H1 (cell line): Measurements from ENCODE around the gene ZMYND15. TPM values are rescaled to one million over a fixed set of nuclear protein-coding genes. Genes with fewer than 3 reads are reported as not detected.

Source experiments
- CTCF ChIA-PET: fragments of 300-600 bp; sonication (Branson Sonifier 250); formaldehyde crosslinking; loops from one replicate; lab custom pipeline; 2021; ENCODE audit not compliant: partially characterized antibody; lab: Charles Lee
- POLR2A ChIA-PET: fragments of 300-600 bp; sonication (Branson Sonifier 250); formaldehyde crosslinking; loops from one replicate; lab custom pipeline; 2021; ENCODE audit warnings: inconsistent platforms; ENCODE audit not compliant: partially characterized antibody; lab: Charles Lee
- DNase-seq, 2 experiments: peaks; one replicate each; pipeline versions ENCODE4 v3.0.0 to v3.0.0-alpha.2; 2010 to 2022; ENCODE audit warnings: low spot score in 2 of 2, low read depth in 1 of 2, mixed read lengths in 1 of 2
- FAIRE-seq: peaks from 2 replicates; lab custom pipeline; 2011; peaks lifted over from hg19 to GRCh38; lab: Jason Lieb, UNC
- H2AFZ ChIP-seq: 2 replicates; pipeline ENCODE4 v1.8.1; 2012; ENCODE audit warnings: low read length, inconsistent platforms
- H2AK5ac ChIP-seq: 2 replicates; pipeline ENCODE4 v1.6.1; 2013; ENCODE audit warnings: low read depth, low read length
- H2BK120ac ChIP-seq: replicated peaks from 2 replicates; pipeline ENCODE3; 2013; ENCODE audit warnings: low read depth, low read length, inconsistent platforms
- H2BK12ac ChIP-seq: 2 replicates; pipeline ENCODE4 v1.6.1; 2013; ENCODE audit warnings: low read depth, low read length
- H2BK15ac ChIP-seq: 2 replicates; pipeline ENCODE4 v1.6.1; 2013; ENCODE audit warnings: low read length
- H2BK20ac ChIP-seq: 2 replicates; pipeline ENCODE4 v1.6.1; 2013; ENCODE audit warnings: low read length
- H2BK5ac ChIP-seq: 2 replicates; pipeline ENCODE4 v1.6.1; 2013; ENCODE audit warnings: low read depth, low read length
- H3K14ac ChIP-seq: 2 replicates; pipeline ENCODE4 v1.6.1; 2013; ENCODE audit warnings: inconsistent platforms; ENCODE audit not compliant: insufficient read length
- H3K18ac ChIP-seq: 2 replicates; pipeline ENCODE4 v1.6.1; 2013; ENCODE audit warnings: low read length; ENCODE audit errors: extremely low read depth
- H3K23ac ChIP-seq: 2 replicates; pipeline ENCODE4 v1.6.1; 2013; ENCODE audit warnings: inconsistent platforms; ENCODE audit not compliant: insufficient read length
- H3K23me2 ChIP-seq: 2 replicates; pipeline ENCODE4 v1.6.1; 2013; ENCODE audit warnings: low read depth, low read length
- H3K27ac ChIP-seq: 2 replicates; pipeline ENCODE4 v1.6.1; 2011; ENCODE audit warnings: low read depth, low read length, inconsistent platforms
- H3K27me3 ChIP-seq, 4 experiments: replicated peaks in 1 of 4; 1 replicate in 1 of 4; 2 replicates in 3 of 4; pipeline versions ENCODE4 v1.6.1 to v1.8.1; 2011 to 2013; ENCODE audit warnings: low read length in 3 of 4, mild to moderate bottlenecking in 3 of 4, inconsistent platforms in 2 of 4, mixed read lengths in 2 of 4, moderate library complexity in 1 of 4; ENCODE audit not compliant: control insufficient read depth in 3 of 4, insufficient read depth in 3 of 4; ENCODE audit errors: extremely low read depth in 1 of 4
- H3K36me3 ChIP-seq, 4 experiments: 2 replicates each; pipeline versions ENCODE4 v1.6.1 to v1.8.1; 2011 to 2013; ENCODE audit warnings: mild to moderate bottlenecking in 4 of 4, low read length in 3 of 4, moderate library complexity in 2 of 4, control low read depth in 1 of 4, inconsistent platforms in 1 of 4; ENCODE audit not compliant: insufficient read depth in 4 of 4, control insufficient read depth in 2 of 4
- H3K4ac ChIP-seq: replicated peaks from 2 replicates; pipeline ENCODE3; 2013; ENCODE audit warnings: low read length, low read depth, mixed read lengths, inconsistent platforms; ENCODE audit not compliant: insufficient read length
- H3K4me1 ChIP-seq, 4 experiments: replicated peaks in 1 of 4; 1 replicate in 1 of 4; 2 replicates in 3 of 4; pipeline versions ENCODE4 v1.6.1 to v1.8.1; 2011 to 2013; ENCODE audit warnings: low read length in 3 of 4, inconsistent platforms in 2 of 4, mixed read lengths in 1 of 4; ENCODE audit not compliant: insufficient read depth in 4 of 4, control insufficient read depth in 3 of 4
- H3K4me2 ChIP-seq, 2 experiments: 2 replicates each; pipeline versions ENCODE4 v1.6.1 to v1.8.1; 2011 to 2013; ENCODE audit warnings: low read depth in 2 of 2, low read length in 2 of 2, control low read depth in 1 of 2, inconsistent platforms in 1 of 2, mild to moderate bottlenecking in 1 of 2; ENCODE audit not compliant: insufficient read depth in 1 of 2
- H3K4me3 ChIP-seq, 4 experiments: fragments of 200-600, 300-600 bp in 1 of 4; sonication (generic), shearing (Covaris generic), sonication (Bioruptor Twin) in 1 of 4; 2 replicates each; pipeline versions ENCODE4 v1.5.1 to v1.8.1; 2011 to 2016; ENCODE audit warnings: low read length in 4 of 4, low read depth in 3 of 4, control low read depth in 2 of 4, inconsistent platforms in 2 of 4, mild to moderate bottlenecking in 2 of 4, mixed read lengths in 1 of 4, moderate library complexity in 1 of 4; ENCODE audit not compliant: insufficient read depth in 2 of 4; ENCODE audit errors: extremely low read depth in 1 of 4
- H3K56ac ChIP-seq: replicated peaks from 2 replicates; pipeline ENCODE3; 2013; ENCODE audit warnings: low read depth, mild to moderate bottlenecking, mixed read lengths, low read length, inconsistent platforms; ENCODE audit not compliant: insufficient read length
- H3K79me1 ChIP-seq: 2 replicates; pipeline ENCODE4 v1.6.1; 2013; ENCODE audit warnings: low read depth, low read length, control low read depth
- H3K79me2 ChIP-seq, 2 experiments: 2 replicates each; pipeline versions ENCODE4 v1.6.1 to v1.8.1; 2012 to 2013; ENCODE audit warnings: low read length in 2 of 2, mild to moderate bottlenecking in 2 of 2, inconsistent platforms in 1 of 2; ENCODE audit not compliant: insufficient read depth in 2 of 2, control insufficient read depth in 1 of 2
- H3K9ac ChIP-seq, 4 experiments: replicated peaks in 1 of 4; 1 replicate in 1 of 4; 2 replicates in 3 of 4; pipeline versions ENCODE4 v1.6.1 to v1.8.1; 2011 to 2013; ENCODE audit warnings: low read depth in 3 of 4, low read length in 3 of 4, control low read depth in 2 of 4, mild to moderate bottlenecking in 2 of 4, moderate library complexity in 2 of 4, inconsistent platforms in 1 of 4; ENCODE audit errors: extremely low read depth in 1 of 4
- H3K9me3 ChIP-seq, 2 experiments: 2 replicates each; pipeline versions ENCODE4 v1.6.1 to v1.8.1; 2012 to 2013; ENCODE audit warnings: mild to moderate bottlenecking in 2 of 2, moderate library complexity in 2 of 2, control low read depth in 1 of 2, inconsistent platforms in 1 of 2, low read depth in 1 of 2, low read length in 1 of 2, mixed read lengths in 1 of 2; ENCODE audit not compliant: insufficient read depth in 2 of 2
- H4K20me1 ChIP-seq, 2 experiments: replicated peaks in 1 of 2; 2 replicates each; pipeline versions ENCODE3 to v1.8.1; 2011 to 2013; ENCODE audit warnings: inconsistent platforms in 2 of 2, low read length in 2 of 2, mild to moderate bottlenecking in 1 of 2; ENCODE audit not compliant: insufficient read depth in 2 of 2, control insufficient read depth in 1 of 2
- H4K5ac ChIP-seq: 2 replicates; pipeline ENCODE4 v1.6.1; 2013; ENCODE audit warnings: low read length, low read depth, mixed read lengths, inconsistent platforms; ENCODE audit not compliant: insufficient read length
- H4K8ac ChIP-seq: 2 replicates; pipeline ENCODE4 v1.8.0; 2013; ENCODE audit warnings: mild to moderate bottlenecking, moderate library complexity, low read length, inconsistent platforms; ENCODE audit not compliant: insufficient read depth; ENCODE audit errors: extremely low read depth
- H4K91ac ChIP-seq: replicated peaks from 2 replicates; pipeline ENCODE3; 2013; ENCODE audit warnings: low read length, mixed read lengths, inconsistent platforms; ENCODE audit not compliant: insufficient read length
- JUND ChIP-seq: IDR thresholded peaks from 2 replicates; pipeline ENCODE4 v1.6.1; 2011; ENCODE audit warnings: mild to moderate bottlenecking, improper control_type of control experiment, low read length
- WGBS, 2 experiments: shearing (Covaris generic) in 1 of 2; methylation state at CpG; one replicate each; pipeline versions ENCODE4 v1.1.6 to v1.1.7; 2013 to 2015; ENCODE audit warnings: low lambda C conversion rate in 2 of 2, mixed read lengths in 2 of 2, inconsistent platforms in 1 of 2, low coverage in 1 of 2, missing lambda C conversion rate in 1 of 2; ENCODE audit not compliant: insufficient replicate concordance in 2 of 2, insufficient coverage in 1 of 2, insufficient read length in 1 of 2; ENCODE audit errors: extremely low coverage in 1 of 2, missing lambda C conversion rate in 1 of 2; 5-methylcytosine and 5-hydroxymethylcytosine counted together
- polyA plus RNA-seq, 7 experiments: library from polyadenylated mRNA; depleted of rRNA in 3 of 7; stranded (reverse) in 5 of 7; unstranded in 2 of 7; fragments of >200 nt in 5 of 7; fragments of 200-250 nt in 2 of 7; gene quantifications; 1 replicate in 5 of 7; 2 replicates in 1 of 7; 4 replicates in 1 of 7; pipeline versions ENCODE4 v1.2.1 to v1.2.3, GENCODE V29; 2011 to 2013; ENCODE audit warnings: missing spikeins in 2 of 7, mixed read lengths in 2 of 7
- total RNA-seq: library from RNA; stranded (reverse); fragmentation: NEBNext Ultra II Directional; extraction: Animal tissue kit (Norgen Biotek cat#: 25700); gene quantifications from 2 replicates; pipeline ENCODE4 v1.2.1, GENCODE V29; 2021

ZMYND15 gene
- total and polyA plus RNA-seq, 2 of the 8 experiments (the other 6 are each of a cell fraction or from before 2014, with no cell fraction given) = 0.53 to 0.58 TPM

DNA sequence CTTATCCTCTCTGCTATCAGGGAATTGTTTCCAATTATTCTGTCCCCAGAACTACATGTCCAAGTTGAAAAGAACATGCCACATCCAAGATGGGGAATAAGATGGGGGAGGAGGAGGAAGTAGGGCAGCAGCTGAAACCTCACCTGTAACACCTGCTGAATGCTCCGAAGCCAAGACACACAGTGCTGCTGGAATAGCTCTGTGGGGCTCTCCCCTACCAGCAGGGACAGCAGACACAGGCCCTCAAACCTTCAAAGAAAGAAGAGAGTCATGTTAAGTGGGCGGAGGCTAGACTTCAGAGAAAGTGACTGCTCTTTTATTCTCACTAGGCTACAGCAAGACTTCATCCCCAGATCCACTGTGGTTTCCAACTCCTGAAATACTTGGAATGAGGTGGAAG lies 48.9 kb upstream of the ZMYND15 start:
- FAIRE-seq = no peak
- Histone ChIP-seq H4K5ac (no peak overlapping the region), H2BK5ac (no peak overlapping the region), H3K9me3 (no peaks in the 10 kb centered on the region), H2AK5ac (no peak overlapping the region), H2BK12ac (no peak overlapping the region), H3K4me2 (no peak overlapping the region), H3K56ac (no peak overlapping the region), H2BK120ac (no peak overlapping the region), H3K14ac (no peak overlapping the region), H4K8ac (no peak overlapping the region), H3K4ac (no peak overlapping the region), H4K91ac (no peak overlapping the region), H3K4me1 (no peaks in the 10 kb centered on the region), H2AFZ (no peak overlapping the region), H3K4me3 (no peak overlapping the region), H3K27me3 (no peaks in the 10 kb centered on the region), H3K23me2 (no peaks in the 10 kb centered on the region), H3K18ac (no peak overlapping the region), H3K36me3 (peaks cover 6 to 23% (median 17%) of the 10 kb centered on the region in 4 experiments), H2BK15ac (no peak overlapping the region), H3K79me2 (peaks cover 20 to 84% of the 10 kb centered on the region in 2 experiments), H3K23ac (no peak overlapping the region), H3K9ac (no peak overlapping the region; a peak in 1 of 7 replicates), H3K79me1 (peaks cover 4% of the 10 kb centered on the region; the same call in 1 of the 2 replicates), H3K27ac (no peak overlapping the region), H4K20me1 (peaks cover 9 to 10% of the 10 kb centered on the region in 2 experiments), H2BK20ac (no peak overlapping the region)
- POLR2A ChIA-PET = interaction anchor here (0.8 to 1.7 kb wide), 2 partner anchors 12 to 18 kb away, joined by 3 to 5 read pairs; no protein-coding TSS in a partner anchor
- no peak for TF ChIP-seq JUND
- CTCF ChIA-PET = interaction anchor here (0.6 to 1.5 kb wide), 4 partner anchors 18 to 213 kb away, joined by 3 to 4 read pairs (median 3); no protein-coding TSS in a partner anchor
- no peak for DNase-seq
- WGBS, 2 experiments = 81% methylated on average over 2 of the region's 2 CpGs; no CpG with 5 or more reads in 1 of the 2 experiments
